Peyer's patch (tissue), 4 donors: ENCODE measurements around the gene ARID1A.

Experiments used
- CTCF ChIP-seq, 6 experiments: fragments of 450-650 bp in 4 of 6; fragments of 200-600 bp in 2 of 6; sonication (generic) in 1 of 6; IDR thresholded peaks; one replicate each; pipeline ENCODE4 v1.5.1; 2017 to 2019; ENCODE audit warnings: antibody characterized with exemption in 6 of 6, mild to moderate bottlenecking in 3 of 6, moderate library complexity in 1 of 6
- POLR2A ChIP-seq, 2 donors: fragments of 450-650 bp; IDR thresholded peaks; one replicate each; pipeline ENCODE4 v1.5.1; 2017; ENCODE audit warnings: antibody characterized with exemption in 2 of 2, mild to moderate bottlenecking in 2 of 2, moderate library complexity in 2 of 2

GRCh38 chr1:26791148-26791547 is 95.3 kb downstream of the ARID1A start:
- TF ChIP-seq CTCF (IDR thresholded peaks at IDR 0.05) (no peak), POLR2A (IDR thresholded peaks at IDR 0.05) (no peak)
